Germinal center (tissue), 1 donor: ENCODE results near the gene NWD2.
A peak's percentile ranks its signal among the peaks of the same experiment; 100 is the strongest.

Experiments used
- DNase-seq: peaks from one replicate; pipeline ENCODE4 v3.0.0; 2012; ENCODE audit warnings: mixed read lengths, low spot score

Gene NWD2

GRCh38 chr4:37439809-37440474 is 195.4 kb downstream of the NWD2 start:
- no peak for DNase-seq

GRCh38 chr4:37440501-37440900 is 196.0 kb downstream of the NWD2 start:
- no peak for DNase-seq

- no peak for DNase-seq
Observed at GRCh38 chr4:37441231-37442061, 196.9 kb downstream of the NWD2 start.

GRCh38 chr4:37442062-37442323 is 197.4 kb downstream of the NWD2 start:
- no peak for DNase-seq

- DNase-seq: no peak
Observed at GRCh38 chr4:37443137-37443536, 198.6 kb downstream of the NWD2 start.

GRCh38 chr4:37445023-37445422 is 200.5 kb downstream of the NWD2 start:
- DNase-seq: no peak

GRCh38 chr4:37446016-37446415 is 201.5 kb downstream of the NWD2 start:
- DNase-seq: no peak

GRCh38 chr4:37447886-37448285 is 203.3 kb downstream of the NWD2 start:
- DNase-seq: no peak

- no peak for DNase-seq
Observed at GRCh38 chr4:37450309-37450708, 205.8 kb downstream of the NWD2 start.

GRCh38 chr4:37450911-37451310 is 206.4 kb downstream of the NWD2 start:
- no peak for DNase-seq

- DNase-seq: no peak
Observed at GRCh38 chr4:37451656-37452055, 207.1 kb downstream of the NWD2 start.

GRCh38 chr4:37452952-37453280 is 208.4 kb downstream of the NWD2 start:
- peak; percentile 36 for DNase-seq

- DNase-seq: peak; percentile 51
Observed at GRCh38 chr4:37453281-37453998, 208.9 kb downstream of the NWD2 start.

- DNase-seq: no peak
Observed at GRCh38 chr4:37453999-37454800, 209.7 kb downstream of the NWD2 start.

- DNase-seq: no peak
Observed at GRCh38 chr4:37455301-37456131, 211.0 kb downstream of the NWD2 start.

GRCh38 chr4:37461801-37462200 is 217.3 kb downstream of the NWD2 start:
- no peak for DNase-seq

GRCh38 chr4:37463033-37463856 is 218.7 kb downstream of the NWD2 start:
- DNase-seq: no peak

- DNase-seq: no peak
Observed at GRCh38 chr4:37464373-37465128, 220.0 kb downstream of the NWD2 start.

- DNase-seq: no peak
Observed at GRCh38 chr4:37465296-37465695, 220.8 kb downstream of the NWD2 start.

- no peak for DNase-seq
Observed at GRCh38 chr4:37465845-37466244, 221.3 kb downstream of the NWD2 start.
